HG03378 (cell line): Measurements from ENCODE around the gene SDHD.

Experiments
- ATAC-seq: cut with Tn5 transposase; IDR thresholded peaks from one replicate; pipeline ENCODE4 v1.9.1; 2021; ENCODE audit warnings: mild to moderate bottlenecking, moderate library complexity; ENCODE audit not compliant: unreplicated experiment

The SDHD gene

DNA sequence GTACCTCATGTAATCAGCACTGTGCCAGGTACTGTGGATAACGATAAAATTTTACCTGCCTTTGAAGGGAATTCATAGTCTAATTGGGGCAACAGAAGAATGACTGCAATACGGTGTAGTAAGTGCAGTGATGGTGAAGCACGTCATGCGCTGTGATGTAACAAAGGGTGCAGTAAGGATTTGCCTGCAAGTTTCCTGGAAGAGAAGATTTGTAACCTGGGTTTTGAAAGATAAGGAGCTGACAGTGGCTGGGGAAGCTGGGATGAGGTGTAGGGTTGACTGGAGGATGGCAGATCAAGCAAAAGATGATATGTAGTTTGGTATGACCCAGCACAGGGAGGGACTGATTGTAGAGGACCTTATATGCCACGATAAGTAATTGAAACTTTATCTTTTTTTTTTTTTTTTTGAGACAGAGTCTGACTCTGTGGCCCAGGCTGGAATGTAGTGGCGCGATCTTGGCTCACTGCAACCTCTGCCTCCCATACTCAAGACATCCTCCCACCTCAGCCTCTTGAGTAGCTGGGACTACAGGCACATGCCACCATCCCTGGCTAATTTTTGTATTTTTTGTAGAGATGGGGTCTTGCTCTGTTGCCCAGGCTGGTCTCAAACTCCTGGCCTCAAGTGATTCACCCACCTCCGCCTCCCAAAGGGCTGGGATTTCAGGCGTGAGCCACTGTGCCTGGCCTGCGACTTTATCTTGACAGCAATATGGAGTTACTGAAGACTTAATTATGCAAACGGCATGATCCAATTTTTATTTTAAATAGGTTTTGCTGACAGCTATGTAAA is 11.3 kb downstream of the SDHD start:
- no peak for ATAC-seq

DNA sequence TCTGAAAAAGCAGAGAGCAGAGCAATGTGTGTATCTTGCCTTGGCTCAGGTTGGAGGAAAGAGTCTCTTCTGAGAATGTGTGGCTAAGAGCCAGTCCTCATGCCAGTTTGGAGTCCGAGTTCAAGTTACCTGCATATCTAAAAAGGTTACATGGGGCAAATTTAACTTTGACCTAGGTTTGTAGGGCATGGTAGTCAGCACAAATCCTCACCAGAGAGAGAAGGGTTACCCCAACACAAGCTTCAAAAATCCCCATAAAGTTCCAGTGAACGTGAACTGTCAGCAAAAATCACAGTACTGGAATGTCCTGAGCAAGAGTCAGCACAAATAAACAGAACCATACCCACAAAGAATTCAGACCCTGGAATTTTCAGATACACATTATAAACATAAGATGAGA is 13.8 kb downstream of the SDHD start:
- ATAC-seq, result no peak

DNA sequence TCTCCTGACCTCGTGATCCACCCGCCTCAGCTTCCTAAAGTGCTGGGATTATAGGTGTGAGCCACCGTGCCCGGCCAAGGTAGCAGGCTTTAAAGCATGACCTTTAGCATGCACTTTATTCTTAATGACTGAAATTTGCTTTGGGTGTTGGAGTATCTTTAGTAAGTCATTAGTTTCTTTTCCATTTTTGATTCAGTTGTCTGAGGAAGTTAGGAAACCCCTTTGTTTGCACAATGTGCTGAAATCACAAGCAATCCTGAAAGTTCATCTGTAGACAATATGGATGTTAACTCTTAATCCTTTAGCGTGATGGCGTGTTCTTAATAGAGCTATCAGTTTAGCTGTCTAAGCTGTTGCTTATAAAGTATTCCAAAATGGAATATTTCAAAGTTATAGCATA is 16.8 kb downstream of the SDHD start:
- no peak for ATAC-seq

DNA sequence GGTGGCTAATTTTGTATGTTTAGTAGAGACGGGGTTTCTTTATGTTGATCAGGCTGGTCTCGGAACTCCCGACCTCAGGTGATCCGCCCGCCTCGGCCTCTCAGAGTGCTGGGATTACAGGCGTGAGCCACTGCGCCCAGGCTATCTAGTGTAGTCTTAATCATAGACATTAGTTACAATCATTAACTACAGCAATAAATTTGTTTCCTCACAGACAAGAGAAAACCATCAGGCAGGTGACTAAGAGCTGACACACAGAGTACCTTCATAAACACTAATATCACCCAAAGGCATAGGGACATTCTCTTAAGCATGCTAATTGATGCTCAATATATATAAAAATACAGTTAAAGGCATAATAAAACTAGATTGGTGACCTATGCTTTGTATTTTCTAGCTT is 19.4 kb downstream of the SDHD start:
- no peak for ATAC-seq

DNA sequence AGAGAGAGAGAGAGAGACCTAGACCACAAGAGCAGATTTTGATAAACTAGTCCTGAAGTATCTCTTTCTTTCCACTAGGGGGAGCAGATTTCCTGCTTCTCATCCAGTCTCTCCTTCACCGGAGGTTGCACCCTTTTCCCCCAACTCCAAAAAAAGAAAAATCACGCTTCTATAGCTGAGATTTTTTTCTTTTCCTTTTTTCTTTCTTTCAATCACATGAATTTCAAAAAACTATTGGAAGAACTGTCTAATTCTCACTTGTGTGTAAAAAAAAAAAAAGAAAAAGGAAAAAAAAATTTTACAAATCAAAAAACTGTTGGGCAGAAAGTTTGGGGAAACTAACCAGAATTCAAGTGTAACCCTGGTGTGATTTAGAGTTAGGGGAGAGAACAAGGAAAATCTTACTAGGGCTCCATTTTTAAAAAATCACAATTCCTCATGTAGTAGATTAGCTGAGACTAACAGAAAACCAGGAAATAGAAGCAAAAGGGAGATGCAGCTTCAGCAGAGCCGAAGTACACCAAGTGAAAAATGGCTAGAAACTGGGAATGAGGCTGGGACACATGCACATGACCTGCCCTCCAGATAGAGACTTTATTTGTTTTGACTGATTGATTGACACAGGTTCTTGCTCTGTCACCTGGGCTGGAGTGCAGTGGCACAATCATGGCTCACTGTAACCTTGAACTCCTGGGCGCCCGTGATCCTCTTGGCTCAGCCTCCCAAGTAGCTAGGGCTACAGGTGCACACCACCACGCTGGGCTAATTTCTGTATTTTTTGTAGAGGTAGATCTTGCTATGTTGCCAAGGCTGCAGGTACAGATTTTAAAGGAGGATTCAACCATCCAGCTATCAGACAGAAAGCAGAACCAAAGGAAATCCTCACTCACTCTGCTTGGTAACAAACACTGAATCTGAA is 27.1 kb downstream of the SDHD start:
- no peak for ATAC-seq

DNA sequence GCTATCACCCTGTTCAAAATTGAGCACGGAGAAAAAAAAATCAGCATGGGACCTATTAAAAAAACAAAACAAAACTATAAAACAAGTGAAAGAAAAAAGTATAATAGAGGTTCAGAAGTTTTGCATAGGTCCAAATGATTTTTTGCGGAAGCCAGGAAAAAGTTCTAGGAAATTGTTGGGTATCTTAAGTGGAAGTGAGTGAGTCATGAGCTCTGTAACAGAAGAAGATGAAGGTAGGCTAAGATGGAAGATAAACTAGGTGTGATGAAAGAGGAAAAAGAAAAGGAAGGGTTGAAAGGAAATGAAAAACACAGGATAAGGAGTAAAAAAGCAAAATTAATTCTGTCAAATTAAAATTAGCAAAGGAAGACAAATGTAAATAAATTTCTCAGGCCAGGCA is 27.8 kb downstream of the SDHD start:
- ATAC-seq, result no peak

DNA sequence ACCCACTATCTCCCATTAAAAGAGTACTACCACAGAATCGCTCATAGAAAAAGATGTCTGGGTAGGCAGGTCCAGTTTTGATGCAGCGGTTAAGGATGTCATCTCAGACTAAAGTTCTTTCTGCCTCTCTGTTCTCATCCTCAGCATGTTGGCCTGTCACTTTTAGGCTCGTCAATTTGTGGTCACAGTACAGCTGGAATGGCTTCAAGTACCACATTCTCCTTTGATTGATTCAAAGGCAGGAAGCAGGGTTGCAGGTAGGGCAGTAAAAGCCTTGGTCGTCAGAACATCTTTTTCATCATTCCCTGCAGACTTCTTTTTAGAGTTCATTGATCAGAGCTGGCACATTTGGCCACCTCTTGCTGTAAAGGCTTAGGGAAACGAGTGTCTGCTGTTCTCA is 28.7 kb downstream of the SDHD start:
- ATAC-seq, result no peak

DNA sequence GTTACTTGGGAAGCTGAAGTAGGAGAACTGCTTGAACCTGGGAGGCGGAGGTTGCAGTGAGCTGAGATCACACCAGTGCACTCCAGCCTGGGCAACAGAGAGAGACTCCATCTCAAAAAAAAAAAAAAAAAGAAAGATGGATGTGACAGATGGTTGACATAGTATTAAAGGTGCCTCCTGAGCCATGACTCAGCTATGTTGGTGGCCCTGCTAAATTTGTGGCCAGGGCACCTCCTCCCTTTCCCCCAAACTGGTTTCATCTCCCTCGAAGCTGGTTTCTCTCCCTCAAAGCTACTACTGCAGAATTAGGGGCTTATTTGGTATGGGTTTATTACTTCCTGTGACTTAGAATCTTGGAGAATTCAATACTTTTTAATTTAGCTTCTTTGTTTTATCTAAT is 31.5 kb downstream of the SDHD start:
- ATAC-seq, result no peak

DNA sequence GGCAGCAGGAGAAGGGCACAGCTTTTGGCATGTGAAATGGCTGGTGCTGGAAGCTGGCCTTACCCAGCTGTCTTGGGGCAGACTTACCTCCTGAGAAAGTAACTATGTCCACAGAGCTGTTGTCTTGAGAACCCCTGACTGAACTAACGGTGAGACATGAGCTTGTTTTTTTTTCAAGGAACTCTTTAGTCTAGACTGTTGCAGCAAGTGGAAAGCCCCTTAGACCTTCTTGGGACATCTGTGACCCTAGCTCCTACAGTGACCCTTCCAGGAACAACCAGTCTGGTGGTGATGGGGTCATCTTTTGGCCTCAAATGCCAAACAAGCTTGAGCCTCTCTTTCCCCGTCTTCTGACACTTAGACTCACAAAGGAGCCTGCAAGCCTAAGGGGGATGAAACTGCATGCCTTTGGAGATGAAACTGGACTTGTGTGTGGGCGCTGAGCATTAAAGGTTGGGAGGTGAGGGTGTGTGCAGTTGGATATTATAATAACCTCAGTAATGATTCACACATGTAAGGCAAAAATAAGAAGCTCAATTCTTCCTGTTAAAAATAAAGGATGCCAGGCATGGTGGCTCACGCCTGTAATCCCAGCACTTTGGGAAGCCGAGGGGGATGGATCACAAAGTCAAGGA is 35.4 kb downstream of the SDHD start:
- no peak for ATAC-seq

DNA sequence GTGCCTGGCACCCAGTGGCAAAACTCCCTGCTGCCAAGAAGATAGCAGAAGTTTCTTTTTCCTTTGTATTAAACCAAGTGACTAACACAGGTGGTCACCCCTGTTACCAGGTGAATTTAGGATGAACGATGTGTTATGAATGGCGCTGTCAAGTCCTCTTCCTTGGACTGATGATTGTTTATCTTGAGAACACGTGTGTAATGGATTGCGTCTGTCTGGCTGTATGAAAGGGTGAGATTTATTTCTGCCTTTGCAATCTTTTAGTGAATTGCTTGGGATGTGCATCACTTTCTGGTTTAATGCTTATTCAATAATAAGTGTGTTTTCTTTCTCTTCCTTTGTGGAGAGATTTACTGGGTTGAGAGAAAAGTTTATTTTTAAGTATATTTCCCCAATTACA is 36.5 kb downstream of the SDHD start:
- ATAC-seq, result no peak

DNA sequence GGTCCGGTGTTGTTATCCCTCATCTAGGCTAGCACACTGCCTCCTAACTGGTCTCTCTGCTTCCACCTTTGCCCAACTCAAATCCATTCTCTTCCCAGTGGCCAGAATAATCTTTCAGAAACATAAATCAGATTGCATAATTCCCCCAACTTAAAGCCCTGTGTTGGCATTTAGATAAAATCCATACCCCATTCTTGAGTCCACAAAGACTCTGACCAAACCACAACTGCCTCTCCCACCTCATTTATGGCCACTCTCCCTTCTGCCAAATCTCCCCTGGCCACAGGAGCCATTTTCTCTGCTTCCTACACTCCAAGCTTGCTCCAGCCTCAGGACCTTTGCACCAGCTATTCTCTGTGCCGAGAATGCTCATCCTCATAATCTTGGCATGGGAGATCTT is 40.4 kb downstream of the SDHD start:
- no peak for ATAC-seq

DNA sequence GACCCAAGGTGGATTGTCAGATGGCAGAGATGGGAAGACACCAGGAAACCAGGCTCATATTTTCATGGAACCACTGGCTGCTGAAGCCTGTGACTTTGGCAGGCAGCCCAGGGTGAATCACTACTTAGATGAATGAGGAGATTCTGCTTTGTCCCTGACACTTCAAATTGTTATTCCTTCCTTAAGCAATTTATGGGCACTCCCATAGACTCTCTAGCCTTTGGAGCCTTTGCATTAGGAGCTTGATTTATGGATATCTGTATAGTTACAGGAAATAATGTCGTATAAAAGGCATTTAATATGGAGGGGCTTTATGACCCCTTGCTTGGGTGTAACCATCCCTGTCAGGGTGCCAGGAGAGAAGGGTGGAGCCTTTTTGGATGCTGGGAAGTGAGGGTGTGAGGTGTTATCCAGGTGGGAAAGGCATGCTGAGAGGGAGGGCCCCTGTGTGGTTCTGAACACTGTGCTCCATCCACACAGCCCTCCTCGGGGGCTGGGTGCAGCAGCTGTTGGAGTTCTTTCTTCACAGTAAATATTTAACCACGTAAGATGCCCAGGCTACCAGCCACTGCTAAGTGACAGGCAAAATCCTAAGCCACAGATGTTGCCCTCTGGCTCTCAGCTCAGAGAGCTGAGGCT is 41.9 kb downstream of the SDHD start:
- no peak for ATAC-seq

DNA sequence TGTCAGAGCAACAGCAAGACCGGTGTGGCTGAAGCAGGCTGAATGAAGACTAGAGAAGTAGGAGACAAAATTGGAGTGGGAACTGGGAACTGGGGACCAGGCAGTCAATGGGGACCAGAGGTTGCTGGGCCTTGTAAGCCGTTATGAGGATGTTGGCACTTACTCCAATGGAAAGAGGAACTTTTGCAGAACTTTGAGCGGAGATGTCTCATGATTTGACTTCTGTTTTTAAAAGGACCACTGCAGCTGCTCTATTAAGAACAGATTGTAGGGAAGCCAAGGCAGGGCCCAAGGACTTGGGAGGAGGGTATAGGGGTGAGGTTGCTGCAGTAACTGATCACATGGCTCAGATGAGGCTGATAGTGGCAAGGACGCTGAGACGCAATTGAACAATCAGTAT is 43.0 kb downstream of the SDHD start:
- ATAC-seq, result no peak

DNA sequence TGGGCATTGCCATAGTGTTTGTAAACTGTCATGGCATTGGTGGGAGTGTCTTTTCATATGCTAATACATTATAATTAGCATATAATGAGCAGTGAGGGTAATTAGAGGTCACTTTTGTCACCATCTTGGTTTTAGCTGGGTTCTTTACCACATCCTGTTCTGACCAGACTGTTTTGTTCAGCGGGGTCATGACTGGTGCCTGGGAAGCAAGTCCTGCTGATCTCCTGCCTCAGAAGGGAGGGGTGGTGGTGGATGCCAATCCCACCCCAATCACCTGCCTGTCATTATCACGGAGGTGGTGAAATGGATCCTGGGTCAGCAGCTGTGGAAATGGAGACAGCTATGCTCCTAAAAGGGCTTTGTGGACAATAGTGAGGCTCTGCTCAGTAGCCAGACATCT is 46.1 kb downstream of the SDHD start:
- no peak for ATAC-seq

DNA sequence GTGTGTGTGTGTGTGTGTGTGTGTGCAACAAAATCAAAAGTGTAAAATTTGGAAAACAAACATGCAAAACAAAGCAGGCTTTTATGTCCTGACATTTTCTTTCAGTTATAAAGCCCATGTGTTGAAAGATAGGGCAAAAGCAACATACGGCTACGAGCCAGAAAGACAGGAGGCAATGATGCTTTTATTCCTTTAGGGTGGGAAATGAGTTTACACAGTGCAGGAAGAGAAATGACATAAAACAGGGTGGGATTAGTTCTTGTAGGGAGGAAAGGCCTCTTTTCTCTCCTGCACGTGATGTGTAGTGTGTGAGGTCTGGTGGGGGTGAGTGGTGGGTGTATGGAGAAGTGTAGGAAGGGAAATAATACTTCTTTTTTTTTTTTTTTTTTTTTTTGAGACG is 47.8 kb downstream of the SDHD start:
- no peak for ATAC-seq

DNA sequence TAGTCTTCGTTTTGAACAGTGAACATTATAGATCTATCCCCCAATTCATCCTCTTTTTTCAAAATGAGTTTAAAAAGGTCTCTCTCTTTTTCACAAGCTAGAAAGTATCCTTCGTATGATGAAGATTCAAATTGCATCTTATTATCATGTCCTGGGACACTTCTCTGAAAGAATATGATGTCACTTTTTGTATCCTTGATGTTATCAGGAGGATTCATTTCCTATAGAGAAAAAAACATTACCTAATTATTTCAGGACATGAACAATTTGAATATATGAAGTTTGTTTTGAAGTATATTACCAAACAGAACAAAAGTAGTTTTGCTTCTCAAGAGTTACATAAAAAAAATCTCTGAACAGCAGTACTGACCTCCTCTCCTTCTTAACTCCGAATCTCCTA is 56.9 kb downstream of the SDHD start:
- ATAC-seq, result no peak
